Brain microvascular endothelial cell (primary cell): ENCODE results near the gene F10.
"Not testable (repeated sequence)": the region's sequence is repeated elsewhere in the genome, so short reads cannot be mapped to it uniquely, and the experiment has no call there.

ENCODE experiments used
- DNase-seq: peaks from one replicate; pipeline ENCODE4 v3.0.0-alpha.2; 2020
- H3K27ac ChIP-seq: fragments of 250-450 bp; sonication (Bioruptor Pico); 2 replicates; pipeline ENCODE4 v1.5.1; 2020; ENCODE audit warnings: mild to moderate bottlenecking, moderate library complexity
- H3K27me3 ChIP-seq: fragments of 250-450 bp; sonication (Bioruptor Pico); replicated peaks from 2 replicates; pipeline ENCODE4 v1.5.1; 2020; ENCODE audit warnings: mild to moderate bottlenecking
- H3K36me3 ChIP-seq: fragments of 250-450 bp; sonication (Bioruptor Pico); replicated peaks from 2 replicates; pipeline ENCODE4 v1.5.1; 2020; ENCODE audit warnings: mild to moderate bottlenecking
- H3K4me3 ChIP-seq: 2 replicates; pipeline ENCODE4 v1.5.1; 2011; ENCODE audit warnings: low read depth, mild to moderate bottlenecking, control low read depth, low read length, moderate library complexity
- CTCF ChIP-seq: IDR thresholded peaks from 2 replicates; pipeline ENCODE4 v1.5.1; 2011; ENCODE audit warnings: low read depth, mild to moderate bottlenecking, moderate library complexity, low read length, control low read depth, inconsistent platforms; ENCODE audit errors: missing control alignments
- in situ Hi-C: cut with HindIII; loops from 2 replicates; pipeline ENCODE4 v1.10.0; 2017; ENCODE audit warnings: low sequenced_read_pairs, low pct_ligation_motif_present

F10 gene

GRCh38 chr13:113096052-113096744 lies 26.4 kb upstream of the F10 start:
- no peak overlapping the region for H3K27ac ChIP-seq
- DNase-seq = no peak
- peaks cover 16% of the 10 kb centered on the region for H3K27me3 ChIP-seq
- no peak overlapping the region for H3K4me3 ChIP-seq
- no peak for TF ChIP-seq CTCF
- H3K36me3 ChIP-seq = no peaks in the 10 kb centered on the region
- in situ Hi-C loops = no loop called here

GRCh38 chr13:113096745-113097305 lies 25.8 kb upstream of the F10 start:
- DNase-seq = no peak
- TF ChIP-seq CTCF = no peak
- in situ Hi-C loops = no loop called here
- peaks cover 16% of the 10 kb centered on the region for H3K27me3 ChIP-seq
- no peak overlapping the region for H3K4me3 ChIP-seq
- H3K36me3 ChIP-seq = no peaks in the 10 kb centered on the region
- no peak overlapping the region for H3K27ac ChIP-seq

- no peak for TF ChIP-seq CTCF
- no peaks in the 10 kb centered on the region for H3K36me3 ChIP-seq
- in situ Hi-C loops = no loop called here
- no peak for DNase-seq
- H3K4me3 ChIP-seq = no peak overlapping the region
- H3K27me3 ChIP-seq = peaks cover 16% of the 10 kb centered on the region
- no peak overlapping the region for H3K27ac ChIP-seq
These were observed 24.9 kb upstream of the F10 start for GRCh38 chr13:113097651-113098050.

- Histone ChIP-seq H3K4me3 (no peak overlapping the region), H3K27me3 (peaks cover 16% of the 10 kb centered on the region), H3K36me3 (no peaks in the 10 kb centered on the region), H3K27ac (no peak overlapping the region)
- DNase-seq = peak; percentile 63
- TF ChIP-seq CTCF = no peak
- in situ Hi-C loops = no loop called here
These were observed 24.4 kb upstream of the F10 start for GRCh38 chr13:113098162-113098732.

- Histone ChIP-seq H3K27ac (no peak overlapping the region), H3K27me3 (peaks cover 15% of the 10 kb centered on the region), H3K4me3 (no peak overlapping the region), H3K36me3 (no peaks in the 10 kb centered on the region)
- no peak for DNase-seq
- in situ Hi-C loops = no loop called here
- no peak for TF ChIP-seq CTCF
These were observed 23.5 kb upstream of the F10 start for GRCh38 chr13:113099142-113099541.

- H3K4me3 ChIP-seq, H3K36me3 ChIP-seq, H3K27ac ChIP-seq, DNase-seq, in situ Hi-C loops: not testable (repeated sequence)
- peaks cover 12% of the 10 kb centered on the region for H3K27me3 ChIP-seq
These were observed 20.3 kb upstream of the F10 start for GRCh38 chr13:113102302-113102701.
